OCI-LY7 (cell line): Measurements from ENCODE around the gene C1orf115. TPM values are rescaled to one million over a fixed set of nuclear protein-coding genes. Genes with fewer than 3 reads are reported as not detected.
"Not testable (repeated sequence)": the region's sequence is repeated elsewhere in the genome, so short reads cannot be mapped to it uniquely, and the experiment has no call there.

Source experiments
- BruUV-seq: library from RNA; stranded (reverse); fragments of 400-500 nt; replicated peaks from 2 replicates; lab custom pipeline; 2021; lab: Mats Ljungman, UMichigan
- CTCF ChIA-PET: fragments of 300-600 bp; sonication (Branson Sonifier 250); formaldehyde crosslinking; loops from one replicate; lab custom pipeline; 2022; ENCODE audit warnings: antibody characterized with exemption; ENCODE audit not compliant: unreplicated experiment; lab: Charles Lee
- POLR2A ChIA-PET: fragments of 300-600 bp; sonication (Branson Sonifier 250); formaldehyde crosslinking; loops from one replicate; lab custom pipeline; 2022; ENCODE audit warnings: antibody characterized with exemption; lab: Charles Lee
- DNase-seq: peaks from one replicate; pipeline ENCODE4 v3.0.0-alpha.2; 2015; ENCODE audit warnings: low spot score
- H2AFZ ChIP-seq: fragments of 200-600 bp; sonication (generic), shearing (Covaris generic); 2 replicates; pipeline ENCODE4 v1.6.1; 2014; ENCODE audit warnings: mild to moderate bottlenecking, antibody characterized with exemption, low read length, moderate library complexity
- H3K27ac ChIP-seq: fragments of 200-600 bp; sonication (generic); 2 replicates; pipeline ENCODE4 v1.5.1; 2014; ENCODE audit warnings: mixed run types, low read depth, mild to moderate bottlenecking, moderate library complexity, low read length, inconsistent platforms; ENCODE audit not compliant: poor library complexity, severe bottlenecking
- H3K36me3 ChIP-seq: fragments of 200-600 bp; sonication (generic); 2 replicates; pipeline ENCODE4 v1.6.1; 2014; ENCODE audit warnings: mild to moderate bottlenecking, antibody characterized with exemption, low read length, moderate library complexity, mixed read lengths; ENCODE audit not compliant: insufficient read depth
- H3K4me1 ChIP-seq: fragments of 200-600 bp; sonication (generic); 2 replicates; pipeline ENCODE4 v1.5.1; 2014; ENCODE audit warnings: mild to moderate bottlenecking, low read length; ENCODE audit not compliant: insufficient read depth, poor library complexity, severe bottlenecking
- H3K4me2 ChIP-seq: fragments of 200-600 bp; sonication (generic); 2 replicates; pipeline ENCODE4 v1.6.1; 2014; ENCODE audit warnings: mild to moderate bottlenecking, low read length
- H3K4me3 ChIP-seq: fragments of 200-600 bp; sonication (generic); 2 replicates; pipeline ENCODE4 v1.5.1; 2014; ENCODE audit warnings: mild to moderate bottlenecking, low read depth, low read length; ENCODE audit not compliant: poor library complexity, severe bottlenecking
- H3K79me2 ChIP-seq: fragments of 200-600 bp; sonication (generic); 2 replicates; pipeline ENCODE4 v1.6.1; 2016; ENCODE audit warnings: low read depth, mild to moderate bottlenecking, low read length, moderate library complexity, mixed read lengths; ENCODE audit not compliant: insufficient read depth
- H3K9me2 ChIP-seq: fragments of 200-600 bp; sonication (generic); 2 replicates; pipeline ENCODE4 v1.6.1; 2016; ENCODE audit warnings: mild to moderate bottlenecking, low read length, mixed read lengths; ENCODE audit not compliant: insufficient read depth
- H3K9me3 ChIP-seq: fragments of 200-600 bp; sonication (generic); 2 replicates; pipeline ENCODE4 v1.6.1; 2014; ENCODE audit warnings: mild to moderate bottlenecking, mixed run types, low read length, mixed read lengths
- H4K20me1 ChIP-seq: fragments of 200-600 bp; sonication (generic); 2 replicates; pipeline ENCODE4 v1.6.1; 2014; ENCODE audit warnings: mild to moderate bottlenecking, antibody characterized with exemption, low read length, moderate library complexity, mixed read lengths; ENCODE audit not compliant: insufficient read depth
- CTCF ChIP-seq: fragments of 200-600 bp; sonication (generic); conservative IDR thresholded peaks from 2 replicates; pipeline ENCODE4 v1.5.1; 2014; ENCODE audit warnings: mild to moderate bottlenecking, antibody characterized with exemption, low read length, moderate library complexity, mixed read lengths
- EZH2phosphoT487 ChIP-seq: fragments of 200-600 bp; sonication (generic); IDR thresholded peaks from 2 replicates; pipeline ENCODE4 v1.6.1; 2018; ENCODE audit warnings: low read depth, borderline replicate concordance, mild to moderate bottlenecking, mixed run types, antibody characterized with exemption, low read length, moderate library complexity, mixed read lengths
- intact Hi-C: fragments of 100-400 bp; cut with micrococcal nuclease; formaldehyde crosslinking; loops from one replicate; pipeline ENCODE4 v1.10.0; 2022; ENCODE audit not compliant: unreplicated experiment
- total RNA-seq, 2 experiments: library from RNA; depleted of rRNA in 1 of 2; stranded (reverse); fragments of >200 nt in 1 of 2; shearing (Covaris generic) in 1 of 2; gene quantifications; 2 replicates each; pipeline ENCODE4 v1.2.3, GENCODE V29; 2014 to 2022

C1orf115 gene
- total RNA-seq, 2 experiments from 2014 or later: not detected

GRCh38 chr1:220717800-220718640 lies 27.9 kb downstream of the C1orf115 start:
- ChIA-PET POLR2A (no interaction called here), CTCF (no interaction called here)
- H3K36me3 ChIP-seq: no peaks in the 10 kb centered on the region
- no peak overlapping the region for H2AFZ ChIP-seq
- no peak overlapping the region for H3K4me2 ChIP-seq
- H3K27ac ChIP-seq: no peak overlapping the region
- TF ChIP-seq EZH2phosphoT487 (no peak), CTCF (no peak)
- DNase-seq: no peak
- H4K20me1 ChIP-seq: no peaks in the 10 kb centered on the region
- BruUV-seq: no TSS peak
- no peak overlapping the region for H3K4me3 ChIP-seq
- intact Hi-C loops: no loop called here
- no peaks in the 10 kb centered on the region for H3K9me2 ChIP-seq
- H3K9me3 ChIP-seq: peaks cover 12% of the 10 kb centered on the region
- no peaks in the 10 kb centered on the region for H3K4me1 ChIP-seq
- H3K79me2 ChIP-seq: no peaks in the 10 kb centered on the region

- intact Hi-C loops: not testable (repeated sequence)
These were observed 31.1 kb downstream of the C1orf115 start for GRCh38 chr1:220721266-220721665.

DNA sequence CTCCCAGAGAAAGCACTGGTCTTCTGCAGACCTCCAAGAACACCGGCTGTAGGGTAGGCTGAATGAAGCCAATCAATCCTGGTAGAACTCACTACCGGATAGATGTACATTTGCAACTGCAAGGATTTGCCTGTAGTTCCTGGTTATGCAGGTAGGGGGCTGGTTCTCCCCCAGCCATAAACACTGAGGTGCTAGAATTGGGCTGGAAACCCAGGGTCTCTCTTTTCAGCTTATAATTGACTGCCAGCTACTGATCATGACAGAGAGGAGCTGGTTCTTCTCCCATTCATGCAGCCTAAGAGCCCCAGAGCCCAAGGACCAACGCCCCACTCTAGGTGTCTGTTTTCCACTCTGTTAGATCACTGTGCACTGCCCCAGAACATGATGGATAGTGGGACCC lies 36.5 kb downstream of the C1orf115 start:
- POLR2A ChIA-PET: no interaction called here
- H3K9me3 ChIP-seq: no peaks in the 10 kb centered on the region
- no peaks in the 10 kb centered on the region for H4K20me1 ChIP-seq
- H3K36me3 ChIP-seq: no peaks in the 10 kb centered on the region
- DNase-seq: no peak
- BruUV-seq: no TSS peak
- CTCF ChIA-PET: no interaction called here
- no peaks in the 10 kb centered on the region for H3K79me2 ChIP-seq
- H2AFZ ChIP-seq: no peak overlapping the region
- no peaks in the 10 kb centered on the region for H3K4me1 ChIP-seq
- intact Hi-C loops: no loop called here
- no peak overlapping the region for H3K27ac ChIP-seq
- H3K4me3 ChIP-seq: no peak overlapping the region
- no peaks in the 10 kb centered on the region for H3K9me2 ChIP-seq
- no peak overlapping the region for H3K4me2 ChIP-seq
- TF ChIP-seq EZH2phosphoT487 (no peak), CTCF (peak; percentile 48)

More at GRCh38 chr1:220721266-220721665, 31.1 kb downstream of the C1orf115 start:
- H4K20me1 ChIP-seq, H3K4me3 ChIP-seq, H3K4me1 ChIP-seq, H3K79me2 ChIP-seq, DNase-seq, H3K9me2 ChIP-seq, H3K9me3 ChIP-seq, H2AFZ ChIP-seq, H3K36me3 ChIP-seq, H3K27ac ChIP-seq, BruUV-seq, H3K4me2 ChIP-seq, CTCF ChIA-PET: not testable (repeated sequence)
- POLR2A ChIA-PET: interaction anchor here (1.2 kb wide), 1 partner anchor 19 kb away, joined by 3 read pairs; no protein-coding TSS in a partner anchor
